Measurements from ENCODE around the gene SFT2D1.

GRCh38 chr6:166318227-166318626 is 24.1 kb downstream of the SFT2D1 start:
- no peak for TF ChIP-seq EZH2phosphoT487 (IDR thresholded peaks at IDR 0.05; ENCODE audit: borderline replicate concordance)
- TF ChIP-seq CTCF (conservative IDR thresholded peaks at IDR 0.05; ENCODE audit: low read length), result no peak
